NCI-H226 (cell line): ENCODE results near the gene WNT6.

Experiments
- DNase-seq: peaks from one replicate; pipeline ENCODE4 v3.0.0-alpha.2; 2015

Gene WNT6

GRCh38 chr2:218879776-218880101 is 20.1 kb downstream of the WNT6 start:
- no peak for DNase-seq

DNA sequence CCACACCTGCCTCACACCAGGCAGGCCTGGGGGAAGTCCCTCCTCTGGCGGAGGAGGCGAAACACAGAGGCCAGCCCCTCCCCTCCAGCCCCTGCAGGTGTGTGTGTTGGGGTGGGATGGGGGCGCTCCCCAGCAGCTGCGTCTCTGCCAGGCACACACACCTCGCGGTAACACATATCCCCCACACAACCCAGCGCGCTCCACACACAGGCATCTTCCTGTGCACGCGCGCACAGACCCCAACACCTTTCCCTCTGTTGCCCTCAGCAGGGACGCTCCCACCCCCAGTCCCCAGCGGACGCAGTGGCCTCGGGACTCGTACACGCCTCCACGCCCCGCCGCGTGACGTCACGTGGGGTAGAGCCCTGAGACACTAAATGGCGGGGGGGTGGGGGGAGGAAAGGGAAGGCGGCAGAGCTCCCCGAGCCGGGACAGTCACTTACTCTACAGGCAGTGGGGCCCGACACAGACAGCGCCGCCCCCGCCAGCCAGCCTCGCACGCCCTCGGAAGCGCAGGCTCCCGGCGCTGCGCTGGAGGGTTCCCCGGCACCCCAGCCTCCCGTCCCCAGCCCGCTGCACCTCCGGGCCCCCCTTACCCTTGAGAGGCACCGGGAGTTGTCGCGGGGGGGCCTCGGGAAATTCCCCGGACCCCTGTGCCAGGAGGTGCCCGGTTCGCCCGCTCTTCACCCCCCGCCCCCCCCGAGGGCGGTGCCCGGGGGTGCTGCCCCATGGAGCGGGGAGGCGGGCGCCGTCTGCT is 20.7 kb downstream of the WNT6 start, which contains the start of gene WNT10A:
TSS of gene WNT10A (plus strand) at position 751 of the 757 bp plus-strand sequence. CDS start 144 bp downstream, outside the sequence.
- DNase-seq = peak; percentile 20

GRCh38 chr2:218880859-218881594 is 21.4 kb downstream of the WNT6 start:
- no peak for DNase-seq

- DNase-seq = peak; percentile 32
Observed at GRCh38 chr2:218881744-218882460, 22.3 kb downstream of the WNT6 start.

- no peak for DNase-seq
Observed at GRCh38 chr2:218882461-218882816, 22.8 kb downstream of the WNT6 start.

DNA sequence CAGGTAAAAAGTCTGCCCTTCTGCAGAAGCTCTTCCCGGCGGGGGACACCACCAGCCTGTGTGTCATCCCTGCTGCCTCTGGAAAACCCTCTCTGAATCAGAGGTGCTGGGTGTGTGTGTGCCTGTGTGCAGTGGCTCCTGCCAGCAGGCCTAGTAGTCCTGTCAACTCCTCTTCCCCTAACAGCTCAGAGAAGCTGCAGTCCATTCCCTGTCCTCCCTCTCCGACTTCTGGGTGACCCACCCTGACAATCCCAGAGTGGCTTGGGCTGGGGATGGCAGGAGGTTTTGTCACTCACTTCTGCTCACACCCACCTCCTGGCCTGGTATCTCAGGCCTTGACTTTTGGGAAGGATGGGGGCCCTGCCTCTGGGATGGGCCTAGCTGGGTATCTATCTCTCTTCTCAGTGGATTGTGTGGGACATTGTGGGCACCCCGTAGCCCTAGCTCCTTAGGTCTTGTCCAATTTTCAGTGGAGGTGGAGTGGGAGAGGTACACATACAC is 23.3 kb downstream of the WNT6 start:
- DNase-seq = no peak

- DNase-seq = no peak
Observed at GRCh38 chr2:218883491-218884490, 24.2 kb downstream of the WNT6 start.

- no peak for DNase-seq
Observed at GRCh38 chr2:218884519-218884918, 24.9 kb downstream of the WNT6 start.

- DNase-seq = no peak
Observed at GRCh38 chr2:218885981-218886947, 26.7 kb downstream of the WNT6 start.

DNA sequence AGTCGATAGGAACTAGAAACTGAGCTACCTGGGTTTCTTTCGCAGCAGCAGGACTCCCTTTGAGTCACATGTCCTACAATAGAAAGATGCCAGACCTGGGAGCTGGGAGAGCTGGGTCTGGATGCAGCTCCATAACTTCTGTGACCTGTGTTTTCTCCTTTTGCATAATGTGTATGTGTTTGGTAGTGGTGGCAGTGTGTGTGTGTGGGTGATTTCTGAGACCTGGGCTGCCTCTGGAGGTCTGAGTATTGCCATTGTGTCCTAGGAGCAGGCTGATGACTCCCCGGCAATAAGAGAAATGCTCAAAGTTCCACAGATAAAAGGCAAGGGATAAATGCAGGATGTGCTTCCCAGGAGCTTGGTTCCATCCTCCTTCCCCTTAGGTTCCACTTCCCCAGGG is 27.5 kb downstream of the WNT6 start:
- no peak for DNase-seq

DNA sequence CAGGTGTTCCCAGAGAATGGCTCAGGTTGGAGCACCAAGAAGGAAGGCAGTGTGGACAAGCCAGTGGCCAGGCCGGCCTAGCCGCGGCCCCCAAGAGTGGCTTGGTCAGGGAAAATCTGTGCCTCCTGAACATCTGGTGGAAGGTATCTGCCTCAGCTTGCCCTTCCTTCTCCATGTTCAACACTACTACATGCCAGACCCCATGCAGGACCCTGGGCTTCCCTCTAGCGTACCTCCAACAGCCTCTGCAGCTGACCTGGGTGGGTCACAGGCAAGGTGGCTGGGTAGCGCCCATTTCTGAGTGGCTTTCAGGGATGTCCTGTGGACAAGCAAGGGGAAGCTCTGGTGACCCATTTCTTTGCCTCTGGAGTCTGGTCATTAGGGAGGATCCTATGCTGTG is 28.7 kb downstream of the WNT6 start:
- no peak for DNase-seq

DNA sequence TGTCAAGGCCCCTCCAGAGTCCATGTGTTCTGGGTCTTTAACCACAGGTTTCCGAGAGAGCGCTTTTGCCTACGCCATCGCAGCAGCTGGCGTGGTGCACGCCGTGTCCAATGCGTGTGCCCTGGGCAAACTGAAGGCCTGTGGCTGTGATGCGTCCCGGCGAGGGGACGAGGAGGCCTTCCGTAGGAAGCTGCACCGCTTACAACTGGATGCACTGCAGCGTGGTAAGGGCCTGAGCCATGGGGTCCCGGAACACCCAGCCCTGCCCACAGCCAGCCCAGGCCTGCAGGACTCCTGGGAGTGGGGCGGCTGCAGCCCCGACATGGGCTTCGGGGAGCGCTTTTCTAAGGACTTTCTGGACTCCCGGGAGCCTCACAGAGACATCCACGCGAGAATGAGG is 30.3 kb downstream of the WNT6 start:
- DNase-seq = no peak

DNA sequence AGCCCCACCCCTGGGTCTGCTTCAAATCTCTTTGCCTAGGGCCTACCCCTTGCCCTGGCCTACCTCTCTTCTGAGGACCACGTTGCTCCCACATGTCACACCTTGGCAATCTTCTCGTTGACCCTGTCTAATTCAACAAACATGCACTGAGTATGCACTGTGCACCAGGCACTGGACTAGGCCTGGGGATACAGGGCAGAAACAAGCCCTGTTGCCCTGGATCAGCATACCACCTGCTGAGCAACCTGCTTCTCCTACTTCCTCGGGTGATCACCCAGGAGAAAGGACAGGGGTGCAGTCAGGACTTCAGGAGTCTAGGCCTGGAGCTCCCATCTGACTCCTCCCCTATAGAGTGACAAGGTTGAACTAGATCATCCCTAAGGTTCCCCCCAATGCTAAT is 30.8 kb downstream of the WNT6 start:
- DNase-seq = no peak

- DNase-seq = no peak
Observed at GRCh38 chr2:218891275-218892135, 31.9 kb downstream of the WNT6 start.

GRCh38 chr2:218892693-218893348 is 33.2 kb downstream of the WNT6 start:
- peak; percentile 16 for DNase-seq

DNA sequence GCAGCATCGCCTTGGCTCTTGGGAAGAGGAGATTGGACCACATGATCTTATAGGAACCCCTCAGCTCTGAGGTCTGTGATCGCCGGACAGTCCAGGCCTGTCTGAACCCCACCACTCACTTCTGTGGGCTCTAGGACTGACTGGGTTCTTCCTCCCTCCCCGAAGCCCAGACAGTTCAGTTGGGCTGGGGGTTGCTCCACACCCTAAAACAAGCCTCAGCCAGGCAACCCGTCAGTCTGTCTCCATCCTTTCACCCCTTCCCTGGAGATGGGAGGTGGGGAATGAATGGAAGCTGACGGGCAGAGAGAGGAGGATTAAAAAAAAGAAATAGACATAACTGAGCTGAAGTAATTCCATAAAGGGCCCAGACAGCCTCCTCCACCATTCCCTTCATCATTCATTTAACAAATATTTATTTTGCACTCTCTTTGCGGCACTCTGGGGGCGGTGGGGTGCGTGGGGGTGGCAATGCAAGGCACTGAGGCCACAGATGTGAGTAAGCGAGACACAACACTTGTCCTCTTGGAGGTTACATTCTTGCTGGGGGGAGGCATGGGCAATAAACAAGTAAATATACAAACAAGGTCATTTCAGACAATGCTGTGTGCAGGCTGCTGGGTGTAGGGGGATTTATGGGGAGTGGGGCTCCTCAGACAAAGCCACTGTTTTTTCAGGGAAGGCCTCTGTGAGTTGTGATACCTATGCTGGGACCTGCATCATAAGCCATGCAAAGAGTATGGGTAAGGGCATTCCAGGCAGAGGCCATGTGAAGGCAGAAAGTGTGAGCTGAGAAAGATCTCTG is 33.9 kb downstream of the WNT6 start:
- DNase-seq = no peak

DNA sequence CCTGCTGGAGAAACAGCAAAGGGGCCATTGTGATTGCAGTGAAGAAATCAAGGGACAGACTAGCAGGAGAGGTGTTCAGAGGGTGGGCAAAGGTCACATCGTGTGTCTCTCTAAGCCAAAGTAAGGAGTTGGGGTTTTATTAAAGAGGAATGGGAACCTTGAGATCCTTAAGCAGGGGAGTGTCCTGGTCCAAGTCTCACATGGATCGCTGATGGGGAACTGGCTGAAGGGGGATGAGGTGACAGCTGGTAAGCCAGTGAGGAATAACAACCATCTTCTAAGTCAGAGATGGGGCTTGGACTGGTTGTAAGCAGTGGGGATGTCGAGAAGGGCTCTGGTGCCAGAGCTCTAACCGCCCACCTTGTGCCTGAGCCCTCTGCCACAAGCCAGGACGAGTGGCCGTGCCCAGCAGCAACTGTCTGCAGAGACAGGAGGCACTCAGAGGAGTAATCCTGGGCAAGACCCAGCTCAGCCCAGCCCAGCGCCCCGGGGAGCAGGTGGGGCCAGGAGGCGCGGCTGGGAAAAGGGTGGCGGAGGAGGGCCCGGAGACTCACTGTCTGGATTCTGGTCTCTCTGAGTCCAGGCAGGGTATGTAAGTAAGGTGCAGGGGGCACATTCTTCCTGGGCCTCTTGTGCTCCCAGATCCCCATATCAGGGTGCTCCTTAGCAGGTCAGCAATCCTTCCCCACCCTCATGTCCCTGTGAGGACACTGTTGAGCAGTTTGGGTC is 34.7 kb downstream of the WNT6 start:
- DNase-seq = peak; percentile 65

GRCh38 chr2:218894880-218895157 is 35.2 kb downstream of the WNT6 start:
- DNase-seq = no peak
